KMS-11 (cell line): Measurements from ENCODE around the gene ANO7.

ENCODE experiments used
- H2AFZ ChIP-seq: fragments of 200-600 bp; sonication (generic); 2 replicates; pipeline ENCODE4 v1.6.1; 2016; ENCODE audit warnings: antibody characterized with exemption, mixed run types, low read depth
- H3K27ac ChIP-seq: fragments of 200-600 bp; sonication (generic); 2 replicates; pipeline ENCODE4 v1.6.1; 2016; ENCODE audit warnings: mild to moderate bottlenecking, mixed run types
- H3K27me3 ChIP-seq: fragments of 200-600 bp; sonication (generic); 2 replicates; pipeline ENCODE4 v1.6.1; 2017; ENCODE audit warnings: mild to moderate bottlenecking, low read depth, mixed run types, moderate library complexity; ENCODE audit not compliant: insufficient read depth
- H3K36me3 ChIP-seq: fragments of 200-600 bp; sonication (generic); 2 replicates; pipeline ENCODE4 v1.6.1; 2017; ENCODE audit warnings: mild to moderate bottlenecking, mixed run types; ENCODE audit not compliant: insufficient read depth
- H3K4me1 ChIP-seq: fragments of 200-600 bp; sonication (generic); 2 replicates; pipeline ENCODE4 v1.6.1; 2016; ENCODE audit warnings: mild to moderate bottlenecking, low read depth, mixed run types; ENCODE audit not compliant: poor library complexity, severe bottlenecking
- H3K4me2 ChIP-seq: fragments of 200-600 bp; sonication (generic); 2 replicates; pipeline ENCODE4 v1.7.0; 2016; ENCODE audit warnings: mild to moderate bottlenecking, mixed run types
- H3K4me3 ChIP-seq: fragments of 200-600 bp; sonication (generic); IDR thresholded peaks from 2 replicates; pipeline ENCODE4 v1.6.1; 2017; ENCODE audit warnings: low read depth, low read length, mixed read lengths; ENCODE audit not compliant: insufficient read depth
- H3K79me2 ChIP-seq: fragments of 200-600 bp; sonication (generic); 2 replicates; pipeline ENCODE4 v1.6.1; 2016; ENCODE audit warnings: low read depth, mixed run types; ENCODE audit not compliant: insufficient read depth
- H3K9ac ChIP-seq: fragments of 200-600 bp; sonication (generic); 2 replicates; pipeline ENCODE4 v1.6.1; 2016; ENCODE audit warnings: mild to moderate bottlenecking, mixed run types
- H4K20me1 ChIP-seq: fragments of 200-600 bp; sonication (generic); 2 replicates; pipeline ENCODE4 v1.6.1; 2016; ENCODE audit warnings: mild to moderate bottlenecking, mixed run types; ENCODE audit not compliant: insufficient read depth
- TF ChIP-seq, protein P1 (sequence below): fragments of 200-600 bp; sonication (generic); conservative IDR thresholded peaks from 2 replicates; pipeline ENCODE4 v1.6.1; 2017; ENCODE audit warnings: low read depth, mild to moderate bottlenecking, antibody characterized with exemption, low read length, moderate library complexity, mixed read lengths

The ANO7 gene

DNA sequence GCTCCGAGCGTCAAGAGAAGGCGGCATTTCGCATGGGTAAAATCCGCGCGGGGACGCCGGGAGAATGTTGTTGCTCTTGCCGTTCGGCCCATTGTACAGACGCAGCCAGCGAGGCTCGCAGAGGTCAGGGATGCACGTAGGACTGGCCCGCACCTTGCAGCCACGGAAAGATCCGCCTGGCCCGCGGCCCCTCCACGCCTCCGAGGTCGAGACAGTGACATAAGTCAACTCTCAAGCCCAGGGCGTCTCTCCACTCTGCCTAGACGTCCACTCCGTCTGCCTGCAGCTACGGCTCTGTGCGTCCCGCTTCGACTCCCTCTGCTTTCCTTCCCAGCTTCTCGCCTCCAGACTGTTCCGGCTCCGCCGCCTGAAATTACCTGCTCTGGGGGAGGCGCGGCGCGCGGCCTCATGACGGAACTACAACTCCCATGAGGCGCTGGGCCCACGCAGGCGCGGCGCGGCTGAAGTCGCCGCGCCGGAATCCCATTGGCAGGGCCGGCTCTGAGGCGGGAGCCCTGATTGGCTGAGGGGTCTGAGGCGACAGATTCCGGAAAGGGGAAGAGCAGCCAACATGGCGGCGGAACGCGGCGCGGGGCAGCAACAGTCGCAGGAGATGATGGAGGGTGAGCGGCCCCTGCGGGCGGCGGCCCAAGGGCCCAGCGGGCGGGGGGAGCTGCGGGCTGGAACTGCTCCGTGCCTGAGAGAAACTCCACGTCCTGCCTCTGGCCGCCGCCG is 38.4 kb upstream of the ANO7 start, which contains the start of gene PPP1R7:
Gene PPP1R7 (plus strand): TSS at position 543 of the 735 bp plus-strand sequence. CDS start 29 bp downstream, at position 572.
- Histone ChIP-seq H4K20me1 (no peaks in the 10 kb centered on the region), H3K79me2 (peaks cover 14% of the 10 kb centered on the region; the same call in 1 of the 2 replicates), H3K27me3 (no peaks in the 10 kb centered on the region), H2AFZ (peak within 1 kb of the TSS; percentile 88), H3K9ac (peak within 1 kb of the TSS; percentile 61), H3K36me3 (no peaks in the 10 kb centered on the region), H3K4me2 (peak within 1 kb of the TSS; percentile 93), H3K4me3 (peak within 1 kb of the TSS; percentile 42), H3K27ac (no peak within 1 kb of the TSS), H3K4me1 (peaks cover 8% of the 10 kb centered on the region)
- TF ChIP-seq, protein P1, sequence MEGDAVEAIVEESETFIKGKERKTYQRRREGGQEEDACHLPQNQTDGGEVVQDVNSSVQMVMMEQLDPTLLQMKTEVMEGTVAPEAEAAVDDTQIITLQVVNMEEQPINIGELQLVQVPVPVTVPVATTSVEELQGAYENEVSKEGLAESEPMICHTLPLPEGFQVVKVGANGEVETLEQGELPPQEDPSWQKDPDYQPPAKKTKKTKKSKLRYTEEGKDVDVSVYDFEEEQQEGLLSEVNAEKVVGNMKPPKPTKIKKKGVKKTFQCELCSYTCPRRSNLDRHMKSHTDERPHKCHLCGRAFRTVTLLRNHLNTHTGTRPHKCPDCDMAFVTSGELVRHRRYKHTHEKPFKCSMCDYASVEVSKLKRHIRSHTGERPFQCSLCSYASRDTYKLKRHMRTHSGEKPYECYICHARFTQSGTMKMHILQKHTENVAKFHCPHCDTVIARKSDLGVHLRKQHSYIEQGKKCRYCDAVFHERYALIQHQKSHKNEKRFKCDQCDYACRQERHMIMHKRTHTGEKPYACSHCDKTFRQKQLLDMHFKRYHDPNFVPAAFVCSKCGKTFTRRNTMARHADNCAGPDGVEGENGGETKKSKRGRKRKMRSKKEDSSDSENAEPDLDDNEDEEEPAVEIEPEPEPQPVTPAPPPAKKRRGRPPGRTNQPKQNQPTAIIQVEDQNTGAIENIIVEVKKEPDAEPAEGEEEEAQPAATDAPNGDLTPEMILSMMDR = no peak

DNA sequence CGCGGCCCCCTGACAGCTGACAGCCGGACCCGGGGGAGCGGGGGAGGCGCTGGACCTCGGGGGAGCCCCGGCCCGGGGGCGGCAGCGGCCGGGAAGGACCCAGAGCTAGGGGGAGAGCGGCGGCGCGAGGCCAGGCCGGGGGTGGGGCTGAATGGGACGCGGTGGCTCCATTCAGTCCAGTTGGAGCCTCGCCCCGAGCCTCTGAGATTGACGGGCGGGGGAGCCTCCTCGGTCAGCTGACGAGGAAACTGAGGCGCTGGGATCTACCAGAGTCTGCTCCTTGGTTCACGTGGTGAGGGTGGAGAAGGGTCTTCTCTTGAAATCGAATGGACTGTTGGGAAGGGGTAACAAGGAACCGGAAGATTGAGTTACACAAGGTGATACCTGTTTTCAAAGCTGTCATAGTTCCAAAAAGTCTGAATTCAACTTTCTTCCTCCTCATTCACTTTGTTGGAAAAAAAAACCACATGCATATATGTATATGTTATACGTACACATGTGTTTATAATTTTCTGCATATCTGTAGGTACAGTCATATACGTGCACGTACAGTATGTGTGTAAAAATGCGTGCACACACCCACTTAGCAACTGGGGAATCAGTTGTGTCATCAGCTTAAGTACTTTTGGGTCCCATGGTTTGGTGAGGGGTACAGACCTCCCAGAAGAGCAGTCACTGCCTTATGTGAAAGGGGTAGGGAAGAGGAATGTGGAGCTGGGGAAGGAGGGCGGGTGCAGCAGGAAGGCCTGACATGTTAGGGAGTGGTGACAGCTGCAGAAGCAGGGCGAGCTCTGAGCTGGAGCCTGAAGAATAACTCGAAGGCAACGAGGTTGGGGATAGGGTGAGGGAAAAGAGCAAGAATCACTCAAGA is 37.6 kb upstream of the ANO7 start:
- H4K20me1 ChIP-seq = no peaks in the 10 kb centered on the region
- TF ChIP-seq, protein P1 = no peak
- no peaks in the 10 kb centered on the region for H3K36me3 ChIP-seq
- H2AFZ ChIP-seq = peak overlapping the region; percentile 88
- H3K27ac ChIP-seq = no peak overlapping the region
- peak overlapping the region; percentile 61; the same call in 1 of the 2 replicates for H3K9ac ChIP-seq
- peaks cover 8% of the 10 kb centered on the region for H3K4me1 ChIP-seq
- H3K4me3 ChIP-seq = peak overlapping the region; percentile 42
- H3K27me3 ChIP-seq = no peaks in the 10 kb centered on the region
- H3K79me2 ChIP-seq = peaks cover 14% of the 10 kb centered on the region; the same call in 1 of the 2 replicates
- peak overlapping the region; percentile 93 for H3K4me2 ChIP-seq

DNA sequence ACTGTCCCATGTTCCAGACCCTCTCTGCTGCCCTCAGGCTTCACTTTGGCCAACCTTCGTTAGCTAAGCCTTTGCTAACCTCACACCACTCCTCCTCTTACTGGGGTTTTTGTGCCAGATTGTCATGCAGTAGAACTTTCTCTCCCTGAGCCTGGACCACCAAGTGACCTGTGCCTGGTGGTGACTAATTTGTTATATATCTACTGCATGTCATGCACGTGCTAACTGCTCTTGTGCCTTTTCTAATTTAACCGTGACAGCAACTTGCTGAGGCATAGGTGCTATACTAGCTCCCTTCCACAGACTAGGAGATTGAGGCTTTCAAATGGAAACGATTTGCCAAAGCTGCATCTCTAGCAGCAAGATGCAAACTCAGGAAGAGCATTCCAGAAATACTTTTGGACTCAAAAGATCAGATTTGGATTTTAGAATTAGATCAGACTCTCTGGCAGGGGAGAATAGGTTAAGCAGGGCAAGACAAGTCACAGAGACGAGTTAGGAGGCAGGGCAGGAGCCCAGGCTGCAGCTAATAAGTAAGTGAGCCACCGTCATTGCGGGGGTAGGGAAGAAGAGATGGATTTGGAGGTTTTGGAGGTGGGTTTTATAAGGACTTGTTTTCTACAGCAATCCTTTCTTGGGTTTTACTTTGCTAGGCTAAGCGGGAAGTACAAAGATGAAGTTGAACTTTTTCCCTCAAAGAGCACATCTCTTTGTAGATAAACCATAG is 36.4 kb upstream of the ANO7 start:
- peaks cover 8% of the 10 kb centered on the region for H3K4me1 ChIP-seq
- H3K79me2 ChIP-seq = peaks cover 14% of the 10 kb centered on the region; the same call in 1 of the 2 replicates
- no peaks in the 10 kb centered on the region for H4K20me1 ChIP-seq
- H3K27ac ChIP-seq = no peak overlapping the region
- H3K9ac ChIP-seq = no peak overlapping the region
- H2AFZ ChIP-seq = no peak overlapping the region
- peak overlapping the region; percentile 93; the same call in 1 of the 2 replicates for H3K4me2 ChIP-seq
- H3K27me3 ChIP-seq = no peaks in the 10 kb centered on the region
- TF ChIP-seq, protein P1 = no peak
- no peak overlapping the region for H3K4me3 ChIP-seq
- no peaks in the 10 kb centered on the region for H3K36me3 ChIP-seq

DNA sequence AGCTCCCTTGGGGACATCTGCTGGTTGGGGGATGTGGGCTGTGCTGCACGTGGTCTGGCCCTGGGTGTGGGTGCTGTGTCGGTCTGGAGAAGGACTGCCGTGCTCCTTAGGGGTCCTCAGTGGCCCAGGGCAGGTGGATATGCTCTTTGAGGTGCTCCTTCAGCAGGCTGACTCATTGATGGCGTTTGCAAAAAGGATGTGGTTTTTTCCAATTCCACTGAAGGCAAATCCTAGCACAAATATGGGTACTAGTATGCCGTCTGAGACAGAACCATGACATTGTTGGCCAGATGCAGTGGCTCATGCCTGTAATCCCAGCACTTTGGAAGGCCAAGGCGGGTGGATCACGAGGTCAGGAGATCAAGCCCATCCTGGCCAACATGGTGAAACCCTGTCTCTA is 34.9 kb upstream of the ANO7 start:
- Histone ChIP-seq H3K36me3 (no peaks in the 10 kb centered on the region), H3K79me2 (peaks cover 14% of the 10 kb centered on the region; the same call in 1 of the 2 replicates), H3K9ac (no peak overlapping the region), H3K4me1 (peaks cover under 1% of the 10 kb centered on the region), H4K20me1 (no peaks in the 10 kb centered on the region), H3K4me3 (no peak overlapping the region), H3K27me3 (no peaks in the 10 kb centered on the region), H3K4me2 (no peak overlapping the region), H3K27ac (no peak overlapping the region), H2AFZ (no peak overlapping the region)
- TF ChIP-seq, protein P1 = no peak
